ENCODE data around the gene ELMO3. TPM values are rescaled to one million over a fixed set of nuclear protein-coding genes. Genes with fewer than 3 reads are reported as not detected.
A peak's percentile ranks its signal among the peaks of the same experiment; 100 is the strongest.

ELMO3 gene
- total and polyA plus RNA-seq, 2 of the 13 experiments (the other 11 are each of a cell fraction or from before 2014, with no cell fraction given), result 2.6 to 4.0 TPM

DNA sequence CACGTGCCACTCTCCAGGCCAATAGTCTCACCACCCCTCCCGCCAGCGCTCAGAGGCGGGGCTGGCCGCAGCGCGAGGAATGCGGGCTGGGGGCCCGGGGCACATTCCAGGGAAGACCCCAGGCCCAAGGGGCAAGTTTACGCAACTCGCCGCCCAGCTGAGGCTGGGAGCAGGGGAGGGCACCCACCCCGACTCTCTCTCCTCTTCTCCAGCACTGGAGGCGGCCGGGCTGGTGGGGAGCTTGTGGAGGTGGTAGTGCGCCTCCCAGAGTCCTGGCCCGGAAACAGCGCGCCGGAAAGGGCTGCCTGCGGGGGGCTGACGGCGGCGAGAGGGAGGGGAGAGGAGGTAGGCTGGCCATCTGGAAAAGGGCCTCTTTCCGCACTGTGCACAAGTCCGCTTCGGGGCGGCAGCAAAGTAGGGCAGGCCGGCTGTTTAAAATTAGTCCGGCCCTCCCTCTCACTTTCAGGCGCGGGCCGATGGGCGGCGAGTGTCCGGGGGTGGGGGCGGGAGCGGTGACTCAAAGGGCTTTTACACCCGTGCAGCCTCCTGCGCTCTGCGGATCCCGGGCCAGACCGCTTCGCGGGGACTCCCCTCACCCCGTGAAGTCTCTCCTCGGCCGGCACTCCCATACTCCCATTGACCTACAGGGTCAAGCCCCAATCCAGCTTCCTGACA is 47.3 kb downstream of the ELMO3 start (continued):
- TF ChIP-seq PRMT3 (CRISPR knock-in tag; IDR thresholded peaks at IDR 0.05; ENCODE audit: borderline replicate concordance, low read depth) (no peak; the same call in 1 of the 2 replicates), ZNF776 (CRISPR knock-in tag; IDR thresholded peaks at IDR 0.05) (peak; percentile 85), SNAI1 (CRISPR knock-in tag; IDR thresholded peaks at IDR 0.05; ENCODE audit: borderline replicate concordance) (peak; percentile 94), KLF12 (CRISPR knock-in tag; IDR thresholded peaks at IDR 0.05; ENCODE audit: borderline replicate concordance) (peak; percentile 92), ZNF17 (CRISPR knock-in tag; IDR thresholded peaks at IDR 0.05) (no peak), EED (CRISPR knock-in tag; IDR thresholded peaks at IDR 0.05) (peak; percentile 88; the same call in 1 of the 2 replicates), ZNF773 (CRISPR knock-in tag; IDR thresholded peaks at IDR 0.05; ENCODE audit: borderline replicate concordance) (peak; percentile 82; the same call in 1 of the 2 replicates), ZKSCAN5 (CRISPR knock-in tag; IDR thresholded peaks at IDR 0.05) (peak; percentile 75; the same call in 1 of the 2 replicates), ZNF510 (CRISPR knock-in tag; IDR thresholded peaks at IDR 0.05; ENCODE audit: low read depth) (no peak), DNMT1 (CRISPR knock-in tag; IDR thresholded peaks at IDR 0.05) (peak; percentile 82), ZNF891 (CRISPR knock-in tag; IDR thresholded peaks at IDR 0.05) (peak; percentile 84), HNRNPLL (IDR thresholded peaks at IDR 0.05; ENCODE audit: low read depth, low read length, poor library complexity, severe bottlenecking) (peak; percentile 93), DPF2 (CRISPR knock-in tag; IDR thresholded peaks at IDR 0.05; ENCODE audit: borderline replicate concordance, low read depth) (peak; percentile 85; the same call in 1 of the 2 replicates), ZNF839 (CRISPR knock-in tag; IDR thresholded peaks at IDR 0.05; ENCODE audit: borderline replicate concordance) (peak; percentile 92; the same call in 1 of the 2 replicates), ZMAT3 (CRISPR knock-in tag; conservative IDR thresholded peaks at IDR 0.05) (0 out of 2 replicates have a peak, but pooled peaks have one; percentile 81), ZNF451 (CRISPR knock-in tag; IDR thresholded peaks at IDR 0.05) (0 out of 2 replicates have a peak, but pooled peaks have one; percentile 67), XBP1 (CRISPR knock-in tag; IDR thresholded peaks at IDR 0.05) (peak; percentile 80; the same call in 1 of the 2 replicates), SUZ12 (IDR thresholded peaks at IDR 0.05; ENCODE audit: low read depth, low read length) (no peak), ZNF556 (CRISPR knock-in tag; IDR thresholded peaks at IDR 0.05; ENCODE audit: borderline replicate concordance) (peak; percentile 90), SPEN (CRISPR knock-in tag; IDR thresholded peaks at IDR 0.05; ENCODE audit: low read depth) (peak; percentile 72), ZNF484 (CRISPR knock-in tag; IDR thresholded peaks at IDR 0.05; ENCODE audit: borderline replicate concordance, low read depth) (no peak), RNF2 (conservative IDR thresholded peaks at IDR 0.05; ENCODE audit: low read depth) (peak; percentile 70; the same call in 1 of the 2 replicates), ZSCAN29 (CRISPR knock-in tag; conservative IDR thresholded peaks at IDR 0.05) (no peak), SP2 (CRISPR knock-in tag; IDR thresholded peaks at IDR 0.05) (no peak), REXO4 (CRISPR knock-in tag; IDR thresholded peaks at IDR 0.05; ENCODE audit: borderline replicate concordance) (no peak), ATAD3A (CRISPR knock-in tag; IDR thresholded peaks at IDR 0.05) (no peak), ATF2 (CRISPR knock-in tag; IDR thresholded peaks at IDR 0.05) (peak; percentile 94), ZNF251 (CRISPR knock-in tag; IDR thresholded peaks at IDR 0.05) (no peak), HNF4A (CRISPR knock-in tag; IDR thresholded peaks at IDR 0.05) (peak; percentile 92), ZNF225 (CRISPR knock-in tag; IDR thresholded peaks at IDR 0.05) (no peak; the same call in 1 of the 2 replicates), HMG20A (CRISPR knock-in tag; IDR thresholded peaks at IDR 0.05; ENCODE audit: borderline replicate concordance) (peak; percentile 72)
- TF ChIP-seq, protein P1, sequence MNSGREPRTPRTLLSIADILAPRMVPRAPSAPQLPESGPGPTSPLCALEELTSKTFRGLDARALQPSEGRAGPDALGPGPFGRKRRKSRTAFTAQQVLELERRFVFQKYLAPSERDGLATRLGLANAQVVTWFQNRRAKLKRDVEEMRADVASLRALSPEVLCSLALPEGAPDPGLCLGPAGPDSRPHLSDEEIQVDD (CRISPR knock-in tag; IDR thresholded peaks at IDR 0.05; ENCODE audit: borderline replicate concordance), result no peak; the same call in 1 of the 2 replicates

All from HepG2 (cell line).